ENCODE measurements around the gene GIGYF2.
"Not testable (repeated sequence)": the region's sequence is repeated elsewhere in the genome, so short reads cannot be mapped to it uniquely, and the experiment has no call there.

GIGYF2 gene

DNA sequence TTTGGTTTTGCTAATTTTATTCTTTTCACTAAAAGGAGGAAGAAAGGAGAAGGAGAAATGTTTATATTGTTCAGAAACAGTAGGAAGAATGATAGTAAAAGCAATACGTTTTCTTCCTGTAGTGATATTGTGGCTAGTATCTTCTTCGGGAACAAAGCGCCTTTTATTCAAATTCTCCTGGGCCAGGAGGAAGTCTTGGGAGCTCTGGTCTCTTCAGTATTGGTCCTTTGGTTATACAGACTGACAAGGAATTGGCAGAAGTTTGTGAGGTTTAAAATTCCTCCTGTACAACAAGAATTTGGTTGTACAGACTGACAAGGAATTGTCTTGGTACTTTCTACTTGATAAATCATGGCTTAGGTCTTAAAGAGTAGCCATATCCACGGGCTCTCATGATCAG, 9.9 kb downstream of the GIGYF2 start:
- TF ChIP-seq, protein P1, sequence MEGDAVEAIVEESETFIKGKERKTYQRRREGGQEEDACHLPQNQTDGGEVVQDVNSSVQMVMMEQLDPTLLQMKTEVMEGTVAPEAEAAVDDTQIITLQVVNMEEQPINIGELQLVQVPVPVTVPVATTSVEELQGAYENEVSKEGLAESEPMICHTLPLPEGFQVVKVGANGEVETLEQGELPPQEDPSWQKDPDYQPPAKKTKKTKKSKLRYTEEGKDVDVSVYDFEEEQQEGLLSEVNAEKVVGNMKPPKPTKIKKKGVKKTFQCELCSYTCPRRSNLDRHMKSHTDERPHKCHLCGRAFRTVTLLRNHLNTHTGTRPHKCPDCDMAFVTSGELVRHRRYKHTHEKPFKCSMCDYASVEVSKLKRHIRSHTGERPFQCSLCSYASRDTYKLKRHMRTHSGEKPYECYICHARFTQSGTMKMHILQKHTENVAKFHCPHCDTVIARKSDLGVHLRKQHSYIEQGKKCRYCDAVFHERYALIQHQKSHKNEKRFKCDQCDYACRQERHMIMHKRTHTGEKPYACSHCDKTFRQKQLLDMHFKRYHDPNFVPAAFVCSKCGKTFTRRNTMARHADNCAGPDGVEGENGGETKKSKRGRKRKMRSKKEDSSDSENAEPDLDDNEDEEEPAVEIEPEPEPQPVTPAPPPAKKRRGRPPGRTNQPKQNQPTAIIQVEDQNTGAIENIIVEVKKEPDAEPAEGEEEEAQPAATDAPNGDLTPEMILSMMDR (IDR thresholded peaks at IDR 0.05; ENCODE audit: extremely low read depth, missing control alignments), result no peak
- DNase-seq (ENCODE audit: low spot score), result no peak

DNA sequence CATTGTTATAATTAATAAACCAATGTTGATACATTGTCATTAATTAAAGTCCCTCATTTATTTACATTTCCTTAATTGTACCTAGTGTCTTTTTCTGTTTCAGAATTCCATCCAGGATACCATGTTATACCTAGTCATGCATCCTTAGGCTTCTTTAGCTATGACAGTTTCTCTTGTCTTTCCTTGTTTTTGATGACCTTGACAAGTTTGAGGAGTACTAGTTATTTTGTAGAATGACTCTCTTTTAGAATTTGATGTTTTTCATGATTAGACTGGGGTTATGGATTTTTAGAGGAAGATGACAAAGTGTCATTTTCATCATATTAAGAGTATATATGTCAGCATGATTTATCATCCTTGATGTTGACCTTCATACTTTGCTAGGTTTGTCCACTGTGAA, 16.4 kb downstream of the GIGYF2 start:
- no peak for DNase-seq (ENCODE audit: low spot score)

GRCh38 chr2:232714969-232715368, 17.8 kb downstream of the GIGYF2 start:
- no peak for DNase-seq (ENCODE audit: low spot score)

More for the DNA sequence above, 16.4 kb downstream of the GIGYF2 start:
- TF ChIP-seq, protein P1 (IDR thresholded peaks at IDR 0.05; ENCODE audit: extremely low read depth, missing control alignments), result no peak

GRCh38 chr2:232720056-232720455, 22.9 kb downstream of the GIGYF2 start:
- DNase-seq (ENCODE audit: low spot score), result not testable (repeated sequence)

More at GRCh38 chr2:232714969-232715368, 17.8 kb downstream of the GIGYF2 start:
- TF ChIP-seq, protein P1 (IDR thresholded peaks at IDR 0.05; ENCODE audit: extremely low read depth, missing control alignments), result no peak

- DNase-seq (ENCODE audit: low spot score), result no peak
- TF ChIP-seq, protein P1 (IDR thresholded peaks at IDR 0.05; ENCODE audit: extremely low read depth, missing control alignments), result no peak
These were observed 24.1 kb downstream of the GIGYF2 start for GRCh38 chr2:232721261-232721660.

- TF ChIP-seq, protein P1 (IDR thresholded peaks at IDR 0.05; ENCODE audit: extremely low read depth, missing control alignments), result no peak
- DNase-seq (ENCODE audit: low spot score), result no peak
These were observed 24.8 kb downstream of the GIGYF2 start for GRCh38 chr2:232721882-232722281.

DNA sequence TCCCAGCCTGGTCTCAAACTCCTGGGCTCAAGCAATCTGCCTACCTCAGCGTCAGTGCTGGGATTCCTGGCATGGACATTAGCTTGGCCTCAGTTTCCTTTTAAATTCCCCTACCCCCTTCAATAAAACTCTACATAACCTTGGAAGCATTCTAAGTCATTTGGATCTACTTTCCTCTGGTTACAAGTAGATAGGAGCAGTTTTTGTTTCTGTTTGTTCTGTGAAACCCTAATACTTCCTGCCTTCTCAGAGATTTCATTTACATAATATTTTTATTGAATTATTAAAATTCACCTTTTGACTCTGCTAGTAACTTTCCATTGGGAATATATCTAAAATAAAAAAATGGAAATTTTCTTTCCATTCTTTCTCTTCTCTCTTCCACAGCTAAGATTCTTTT, 25.9 kb downstream of the GIGYF2 start:
- no peak for DNase-seq (ENCODE audit: low spot score)
- TF ChIP-seq, protein P1 (IDR thresholded peaks at IDR 0.05; ENCODE audit: extremely low read depth, missing control alignments), result no peak

GRCh38 chr2:232728785-232729184, 31.7 kb downstream of the GIGYF2 start:
- no peak for DNase-seq (ENCODE audit: low spot score)
- TF ChIP-seq, protein P1 (IDR thresholded peaks at IDR 0.05; ENCODE audit: extremely low read depth, missing control alignments), result no peak
